LNCAP (cell line): ENCODE results near the gene CEMIP.

Source experiments
- TF ChIP-seq, protein P1 (sequence below): fragments of 450-650 bp; IDR thresholded peaks from 2 replicates; pipeline ENCODE4 v1.5.1; 2017; ENCODE audit warnings: mild to moderate bottlenecking

CEMIP gene

DNA sequence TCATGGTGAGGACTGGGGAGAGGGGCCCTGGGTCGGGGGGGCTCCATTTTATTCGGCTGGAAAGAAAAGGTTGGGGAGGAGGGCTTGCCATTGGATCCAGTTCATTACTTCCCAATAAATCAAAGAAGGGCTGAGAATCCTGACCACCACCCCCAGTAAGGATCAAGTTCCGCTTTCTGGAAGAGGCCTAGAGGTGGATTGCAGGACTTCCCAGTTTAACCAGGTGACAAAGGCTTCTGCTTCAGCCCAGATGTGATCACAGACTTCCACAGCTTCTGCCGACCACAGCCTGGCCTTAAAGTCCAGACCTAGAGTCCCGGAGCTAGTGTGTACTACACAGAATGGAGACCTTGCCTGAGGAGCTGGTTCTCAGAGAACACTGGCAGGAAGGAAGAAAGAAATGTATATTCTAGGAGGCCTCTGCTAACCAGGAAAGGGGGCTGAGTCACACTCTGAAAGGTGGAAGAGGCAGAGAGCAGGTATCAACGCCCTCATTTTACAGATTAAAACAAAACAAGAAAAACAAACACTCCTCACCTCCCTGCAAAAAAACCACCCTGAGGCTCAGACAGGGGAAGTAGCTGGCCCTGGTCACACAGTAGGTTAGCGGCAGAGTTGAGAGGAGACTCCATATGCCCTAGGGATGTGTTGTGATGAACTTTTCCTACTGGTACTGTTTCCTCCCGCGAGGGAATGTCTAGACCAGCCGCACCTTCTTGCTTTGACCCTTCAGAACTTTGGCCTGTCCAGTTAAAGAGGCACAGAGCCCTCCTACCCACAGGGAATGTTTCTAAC lies 1.1 kb upstream of the CEMIP start:
- TF ChIP-seq, protein P1, sequence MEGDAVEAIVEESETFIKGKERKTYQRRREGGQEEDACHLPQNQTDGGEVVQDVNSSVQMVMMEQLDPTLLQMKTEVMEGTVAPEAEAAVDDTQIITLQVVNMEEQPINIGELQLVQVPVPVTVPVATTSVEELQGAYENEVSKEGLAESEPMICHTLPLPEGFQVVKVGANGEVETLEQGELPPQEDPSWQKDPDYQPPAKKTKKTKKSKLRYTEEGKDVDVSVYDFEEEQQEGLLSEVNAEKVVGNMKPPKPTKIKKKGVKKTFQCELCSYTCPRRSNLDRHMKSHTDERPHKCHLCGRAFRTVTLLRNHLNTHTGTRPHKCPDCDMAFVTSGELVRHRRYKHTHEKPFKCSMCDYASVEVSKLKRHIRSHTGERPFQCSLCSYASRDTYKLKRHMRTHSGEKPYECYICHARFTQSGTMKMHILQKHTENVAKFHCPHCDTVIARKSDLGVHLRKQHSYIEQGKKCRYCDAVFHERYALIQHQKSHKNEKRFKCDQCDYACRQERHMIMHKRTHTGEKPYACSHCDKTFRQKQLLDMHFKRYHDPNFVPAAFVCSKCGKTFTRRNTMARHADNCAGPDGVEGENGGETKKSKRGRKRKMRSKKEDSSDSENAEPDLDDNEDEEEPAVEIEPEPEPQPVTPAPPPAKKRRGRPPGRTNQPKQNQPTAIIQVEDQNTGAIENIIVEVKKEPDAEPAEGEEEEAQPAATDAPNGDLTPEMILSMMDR = no peak

DNA sequence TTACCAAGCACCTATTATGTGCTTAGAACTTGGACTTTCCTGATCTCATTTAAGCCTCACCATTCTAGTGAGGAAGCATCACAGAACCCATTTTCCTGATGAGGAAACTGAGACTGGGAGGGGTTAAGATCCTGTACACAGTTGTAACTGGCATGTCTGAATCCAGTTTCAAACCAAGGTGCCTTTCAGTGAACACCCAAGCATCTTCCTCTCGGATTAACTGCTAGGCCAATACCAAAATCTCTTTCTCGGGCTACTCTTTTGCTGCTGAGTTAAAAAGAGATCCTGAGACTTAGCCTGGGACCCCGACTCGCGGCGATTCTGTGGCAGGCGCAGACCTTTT lies 578 bp upstream of the CEMIP start:
- TF ChIP-seq, protein P1 = no peak

DNA sequence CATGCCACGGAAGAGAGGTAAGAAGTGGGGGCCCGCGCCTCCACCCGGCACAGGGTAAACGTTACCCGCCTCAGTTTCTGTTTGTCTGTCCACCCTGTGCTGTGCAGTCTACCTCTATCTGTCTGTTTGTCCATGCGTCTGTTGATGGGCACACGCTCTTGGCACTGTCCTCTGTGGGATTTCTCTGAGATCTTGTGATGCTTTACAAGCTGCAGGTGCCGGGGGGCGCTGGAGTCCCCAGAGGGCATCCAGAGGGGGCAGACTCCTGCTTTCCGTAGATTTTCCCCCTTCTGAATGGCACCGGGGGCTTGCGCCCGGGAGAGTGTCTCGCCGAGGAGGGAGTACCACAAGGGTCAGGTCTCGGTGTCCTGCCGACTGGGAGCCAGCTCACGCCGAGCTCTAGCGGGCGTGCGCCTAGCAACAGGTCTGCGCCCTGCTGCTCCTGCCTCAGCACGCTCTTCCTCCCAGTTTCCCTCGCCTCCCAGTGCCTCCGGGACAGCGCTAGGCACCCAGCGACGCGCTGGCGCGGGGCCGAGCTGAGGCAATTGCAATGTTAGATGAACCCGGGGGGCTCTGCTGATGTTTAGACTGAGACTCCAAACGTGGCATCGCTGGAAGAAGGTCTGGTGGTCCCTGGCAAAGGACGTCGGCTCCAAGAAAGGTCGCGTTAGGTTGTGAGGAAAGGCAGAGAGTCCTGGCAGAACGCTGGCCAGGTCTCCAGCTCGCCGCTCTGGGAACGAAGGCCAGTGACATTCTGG lies 667 bp downstream of the CEMIP start:
- TF ChIP-seq, protein P1 = no peak

DNA sequence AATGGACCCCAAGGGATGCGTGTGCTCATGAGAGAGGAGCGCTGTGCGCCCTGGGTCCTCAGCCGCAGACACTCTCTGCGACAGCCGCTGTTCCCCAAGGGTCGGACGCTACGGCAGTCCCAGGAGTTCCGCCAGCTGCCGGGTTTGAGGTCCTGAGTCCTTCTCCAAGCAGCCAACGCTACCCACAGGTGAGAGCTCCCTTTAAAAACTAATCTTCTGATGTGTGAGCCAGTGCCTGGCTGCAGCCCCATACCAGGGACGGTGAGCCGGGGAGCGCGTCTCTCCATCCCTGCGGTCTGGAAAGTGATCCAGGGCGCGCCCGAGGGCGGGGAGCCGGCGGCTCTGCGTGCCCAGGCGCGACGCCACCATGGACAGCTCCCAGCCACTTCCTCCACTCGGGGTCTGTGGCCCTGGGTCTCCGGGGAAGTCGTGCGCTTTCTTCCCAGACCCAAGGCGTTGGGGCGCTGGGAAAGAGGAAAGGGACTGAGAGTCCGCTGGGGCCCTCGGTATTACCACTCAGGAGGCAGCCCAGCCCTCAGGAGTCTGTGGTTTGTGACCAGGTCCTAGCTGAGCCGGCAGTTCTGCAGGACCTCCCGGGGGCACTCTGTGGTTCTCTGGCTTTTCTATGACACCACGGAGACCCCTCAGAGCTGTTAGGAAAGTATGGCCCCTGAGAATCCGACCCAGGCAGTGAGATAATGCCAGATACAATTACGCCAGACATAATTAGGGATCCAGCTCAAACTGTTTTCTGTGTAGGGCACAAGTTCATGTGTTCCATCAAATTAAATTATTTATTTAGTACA lies 1.4 kb downstream of the CEMIP start:
- TF ChIP-seq, protein P1 = no peak

DNA sequence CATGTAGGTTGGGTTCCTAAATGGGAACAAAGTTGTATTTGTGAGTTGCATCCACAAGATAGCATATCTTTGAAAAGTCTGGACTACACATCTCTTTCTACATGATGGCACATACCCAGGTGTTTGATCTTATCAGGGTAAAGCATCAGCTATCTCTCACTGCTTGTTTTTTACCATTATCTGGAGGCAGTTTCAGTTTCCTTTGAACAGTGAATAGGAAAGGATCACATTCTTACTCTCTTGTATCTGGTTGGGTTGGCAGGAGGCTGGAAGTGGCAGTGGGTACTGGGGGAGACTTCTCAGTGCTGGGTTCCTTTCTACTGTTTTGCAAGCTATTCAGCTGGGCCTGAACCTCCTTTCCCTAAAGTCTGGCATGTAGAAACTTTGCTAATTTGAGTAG lies 4.1 kb downstream of the CEMIP start:
- TF ChIP-seq, protein P1 = no peak

DNA sequence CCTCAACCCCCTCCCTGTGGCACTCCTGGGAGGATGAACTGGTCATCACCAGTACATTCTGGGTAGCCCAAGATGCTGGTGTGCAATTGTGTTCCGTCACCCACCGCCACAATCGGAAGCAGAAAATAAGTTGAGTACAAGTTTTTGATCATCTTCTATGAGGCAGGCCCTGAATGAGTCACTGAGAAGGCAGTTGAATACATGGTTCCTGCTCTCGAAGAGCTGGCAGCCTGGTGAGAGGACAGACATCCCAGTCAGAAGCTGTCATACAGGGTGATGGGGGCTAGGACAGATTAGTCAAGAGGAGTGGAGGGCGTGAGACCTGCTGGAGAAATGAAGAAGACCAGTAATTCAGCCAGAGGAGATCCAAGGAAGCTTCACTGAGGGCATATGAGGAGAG lies 6.2 kb downstream of the CEMIP start:
- TF ChIP-seq, protein P1 = no peak

DNA sequence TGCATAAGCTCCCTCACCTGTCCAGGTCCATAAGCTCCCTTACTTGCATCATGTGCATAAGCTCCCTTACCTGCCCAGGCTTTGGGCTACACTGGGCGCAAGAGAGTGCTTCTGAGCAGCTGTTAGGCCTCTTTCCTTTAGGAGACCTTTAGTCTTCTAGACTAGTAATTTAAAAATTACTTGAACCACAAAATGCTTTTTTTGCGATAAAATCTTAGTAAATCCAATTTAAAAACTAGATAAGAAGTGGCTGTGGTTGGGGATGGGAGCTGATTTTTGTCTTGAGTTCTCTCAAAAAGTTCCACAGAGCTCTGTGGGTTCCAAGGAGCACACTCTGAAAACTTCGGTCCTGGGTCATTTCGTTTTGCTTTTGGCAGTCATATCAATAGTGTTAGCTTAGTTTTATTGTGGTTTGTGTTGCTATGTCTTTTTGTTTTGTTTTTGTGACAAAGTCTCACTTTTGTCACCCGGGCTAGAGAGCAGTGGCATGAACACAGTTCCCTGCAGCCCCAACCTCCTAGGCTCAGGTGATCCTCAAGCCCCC lies 6.7 kb downstream of the CEMIP start:
- TF ChIP-seq, protein P1 = no peak
